ENCODE results near the gene CCDC57. TPM values are rescaled to one million over a fixed set of nuclear protein-coding genes. Genes with fewer than 3 reads are reported as not detected.
"Not testable (repeated sequence)": the region's sequence is repeated elsewhere in the genome, so short reads cannot be mapped to it uniquely, and the experiment has no call there.

The CCDC57 gene
- total RNA-seq, 2 donors from 2014 or later, result 5.1 to 7.4 TPM

DNA sequence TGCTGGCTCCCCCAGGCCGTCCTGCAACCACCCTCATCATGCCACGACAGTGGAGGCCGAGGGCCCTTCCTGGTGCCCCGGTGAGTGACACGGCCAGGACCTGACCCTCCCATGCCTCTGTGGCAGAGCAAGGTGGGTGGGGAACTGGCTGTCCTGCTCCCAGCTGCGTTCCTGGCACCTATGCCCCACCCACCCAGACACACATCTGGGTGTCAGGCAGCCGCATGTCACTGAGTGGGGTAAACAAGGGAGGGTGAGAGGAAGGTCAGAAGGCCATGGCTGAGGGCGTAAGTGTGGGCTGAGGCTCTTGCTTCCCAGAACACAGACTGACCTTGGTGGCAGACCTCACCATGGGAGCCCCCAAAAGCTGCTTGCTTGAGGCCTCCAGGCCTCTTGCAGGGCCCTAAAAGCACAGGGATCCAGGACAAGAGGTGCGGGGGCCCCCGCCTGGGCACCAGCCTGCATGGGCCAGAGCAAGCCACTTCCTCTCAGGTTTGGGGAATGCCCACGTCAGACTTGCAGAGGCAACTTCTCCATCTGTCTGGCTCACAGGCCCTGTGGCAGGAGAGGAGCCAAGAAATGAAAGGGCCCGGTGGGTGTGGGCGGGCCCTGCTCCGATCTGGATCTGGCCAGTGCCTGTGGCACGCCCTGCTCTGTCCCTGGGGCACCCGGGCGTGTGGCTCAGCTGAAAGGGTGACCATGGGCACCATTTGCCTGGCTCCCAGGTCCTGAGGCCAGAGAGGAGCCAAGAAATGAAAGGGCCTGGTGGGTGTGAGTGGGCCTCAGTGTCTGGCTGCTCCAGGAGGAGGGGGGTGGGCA is 3.9 kb upstream of the CCDC57 start:
- H3K27me3 ChIP-seq, result no peaks in the 10 kb centered on the region
- H3K36me3 ChIP-seq, result no peaks in the 10 kb centered on the region
- peaks cover 0 to 43% of the 10 kb centered on the region in 2 donors for H3K4me1 ChIP-seq
- peak overlapping the region; percentile 68 to 72 for H3K27ac ChIP-seq
- TF ChIP-seq, protein P1, sequence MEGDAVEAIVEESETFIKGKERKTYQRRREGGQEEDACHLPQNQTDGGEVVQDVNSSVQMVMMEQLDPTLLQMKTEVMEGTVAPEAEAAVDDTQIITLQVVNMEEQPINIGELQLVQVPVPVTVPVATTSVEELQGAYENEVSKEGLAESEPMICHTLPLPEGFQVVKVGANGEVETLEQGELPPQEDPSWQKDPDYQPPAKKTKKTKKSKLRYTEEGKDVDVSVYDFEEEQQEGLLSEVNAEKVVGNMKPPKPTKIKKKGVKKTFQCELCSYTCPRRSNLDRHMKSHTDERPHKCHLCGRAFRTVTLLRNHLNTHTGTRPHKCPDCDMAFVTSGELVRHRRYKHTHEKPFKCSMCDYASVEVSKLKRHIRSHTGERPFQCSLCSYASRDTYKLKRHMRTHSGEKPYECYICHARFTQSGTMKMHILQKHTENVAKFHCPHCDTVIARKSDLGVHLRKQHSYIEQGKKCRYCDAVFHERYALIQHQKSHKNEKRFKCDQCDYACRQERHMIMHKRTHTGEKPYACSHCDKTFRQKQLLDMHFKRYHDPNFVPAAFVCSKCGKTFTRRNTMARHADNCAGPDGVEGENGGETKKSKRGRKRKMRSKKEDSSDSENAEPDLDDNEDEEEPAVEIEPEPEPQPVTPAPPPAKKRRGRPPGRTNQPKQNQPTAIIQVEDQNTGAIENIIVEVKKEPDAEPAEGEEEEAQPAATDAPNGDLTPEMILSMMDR (IDR thresholded peaks at IDR 0.05), result no peak
- no peak overlapping the region for H3K4me3 ChIP-seq
- no peaks in the 10 kb centered on the region for H3K9me3 ChIP-seq
- DNase-seq (ENCODE audit: low spot score), result peak; percentile 80

DNA sequence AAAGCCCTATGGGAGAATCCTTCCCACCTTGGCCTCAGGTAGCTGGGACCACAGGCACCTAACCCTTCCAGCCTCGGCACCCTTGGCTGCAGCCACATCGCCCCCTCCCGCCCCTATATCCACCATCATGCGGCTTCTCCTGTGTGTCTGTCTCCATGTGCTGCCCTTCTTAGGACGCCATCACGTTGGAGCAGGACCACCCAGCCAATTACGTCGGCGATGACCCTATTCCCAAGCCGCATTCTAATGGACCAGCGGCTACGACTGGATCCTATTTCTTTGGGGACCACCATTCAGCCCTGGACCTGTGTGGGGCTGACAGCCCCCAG is 3.3 kb upstream of the CCDC57 start:
- Histone ChIP-seq H3K4me3 (no peak overlapping the region), H3K9me3 (no peaks in the 10 kb centered on the region), H3K36me3 (no peaks in the 10 kb centered on the region), H3K4me1 (peaks cover 0 to 45% of the 10 kb centered on the region in 2 donors), H3K27me3 (no peaks in the 10 kb centered on the region), H3K27ac (peak overlapping the region; percentile 68 to 72)
- DNase-seq (ENCODE audit: low spot score), result no peak
- TF ChIP-seq, protein P1 (IDR thresholded peaks at IDR 0.05), result no peak

DNA sequence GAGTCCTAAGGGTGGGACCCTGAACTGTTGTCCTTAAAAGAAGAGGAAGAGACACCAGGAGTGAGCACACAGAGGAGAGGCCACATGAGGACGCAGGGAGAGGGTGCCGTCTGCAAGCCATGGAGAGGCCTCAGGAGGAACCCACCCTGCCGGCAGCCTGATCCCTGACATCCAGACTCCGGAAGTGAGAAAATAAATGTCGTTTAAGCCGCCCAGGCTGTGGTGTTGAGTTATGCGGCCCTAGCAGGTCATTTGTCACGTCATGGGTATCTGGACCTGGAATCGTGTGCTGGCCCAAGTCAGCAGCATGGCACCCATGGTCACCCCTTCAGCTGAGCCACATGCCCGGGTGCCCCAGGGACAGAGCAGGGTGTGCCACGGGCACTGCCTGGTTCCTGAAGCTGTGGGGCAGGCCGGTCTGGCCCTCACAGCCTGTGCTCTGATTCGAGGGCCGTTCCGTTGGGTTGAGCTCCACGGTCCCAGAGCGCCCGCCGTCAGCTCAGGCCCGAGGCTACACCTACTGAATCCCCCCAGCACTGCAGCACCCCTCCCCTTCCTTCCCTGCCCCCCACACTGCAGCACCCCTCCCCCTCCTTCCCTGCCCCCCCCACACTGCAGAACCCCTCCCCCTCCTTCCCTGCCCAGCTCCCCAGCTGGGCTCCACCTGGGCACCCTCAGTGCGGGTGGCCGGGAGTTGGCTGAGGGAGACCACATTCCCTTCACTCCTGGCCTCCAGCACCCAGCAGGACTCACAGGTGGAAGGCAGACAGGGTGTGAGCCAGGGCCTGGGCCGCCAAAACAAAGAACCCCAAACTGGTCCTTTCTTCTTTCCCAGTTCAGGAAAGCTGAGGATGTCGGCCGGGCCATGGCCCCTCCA is 2.7 kb upstream of the CCDC57 start:
- TF ChIP-seq, protein P1 (IDR thresholded peaks at IDR 0.05), result no peak
- H3K9me3 ChIP-seq, result no peaks in the 10 kb centered on the region
- H3K27ac ChIP-seq, result peak overlapping the region in 1 of 2 donors; percentile 68
- no peaks in the 10 kb centered on the region for H3K36me3 ChIP-seq
- no peak for DNase-seq (ENCODE audit: low spot score)
- H3K4me1 ChIP-seq, result peaks cover 0 to 45% of the 10 kb centered on the region in 2 donors
- H3K4me3 ChIP-seq, result no peak overlapping the region
- no peaks in the 10 kb centered on the region for H3K27me3 ChIP-seq

DNA sequence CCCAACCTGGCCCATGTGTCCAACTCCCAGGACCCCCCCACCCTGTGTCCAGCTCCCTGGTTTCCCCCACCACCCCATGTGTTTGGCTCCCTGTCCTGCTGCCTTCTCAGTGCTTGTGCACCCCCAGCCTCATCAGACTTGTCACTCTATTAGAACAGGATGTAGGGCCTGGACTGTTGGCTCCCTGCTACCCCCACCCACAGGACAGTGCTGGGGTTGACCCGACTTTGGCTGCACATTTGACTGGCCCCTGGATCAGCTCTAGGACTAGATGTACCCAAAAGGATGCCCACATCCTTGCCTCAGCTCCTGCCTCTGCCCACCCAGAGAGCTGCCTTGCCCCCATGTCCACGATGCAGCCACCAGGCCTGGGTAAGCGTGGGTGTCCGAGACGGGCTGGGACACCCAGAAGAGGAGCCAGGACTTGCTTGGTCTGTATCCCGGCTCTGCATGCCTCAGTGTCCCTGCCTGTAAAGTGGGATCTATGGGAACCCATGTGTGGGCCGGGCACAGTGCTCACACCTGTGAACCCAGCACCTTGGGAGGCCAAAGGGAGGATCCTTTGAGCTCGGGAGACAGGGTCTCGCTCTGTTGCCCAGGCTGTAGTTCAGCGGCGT is 1.5 kb upstream of the CCDC57 start:
- H3K4me3 ChIP-seq, result no peak overlapping the region
- peaks cover 0 to 45% of the 10 kb centered on the region in 2 donors for H3K4me1 ChIP-seq
- no peaks in the 10 kb centered on the region for H3K27me3 ChIP-seq
- H3K9me3 ChIP-seq, result no peaks in the 10 kb centered on the region
- DNase-seq (ENCODE audit: low spot score), result no peak
- H3K27ac ChIP-seq, result no peak overlapping the region
- TF ChIP-seq, protein P1 (IDR thresholded peaks at IDR 0.05), result no peak
- no peaks in the 10 kb centered on the region for H3K36me3 ChIP-seq

DNA sequence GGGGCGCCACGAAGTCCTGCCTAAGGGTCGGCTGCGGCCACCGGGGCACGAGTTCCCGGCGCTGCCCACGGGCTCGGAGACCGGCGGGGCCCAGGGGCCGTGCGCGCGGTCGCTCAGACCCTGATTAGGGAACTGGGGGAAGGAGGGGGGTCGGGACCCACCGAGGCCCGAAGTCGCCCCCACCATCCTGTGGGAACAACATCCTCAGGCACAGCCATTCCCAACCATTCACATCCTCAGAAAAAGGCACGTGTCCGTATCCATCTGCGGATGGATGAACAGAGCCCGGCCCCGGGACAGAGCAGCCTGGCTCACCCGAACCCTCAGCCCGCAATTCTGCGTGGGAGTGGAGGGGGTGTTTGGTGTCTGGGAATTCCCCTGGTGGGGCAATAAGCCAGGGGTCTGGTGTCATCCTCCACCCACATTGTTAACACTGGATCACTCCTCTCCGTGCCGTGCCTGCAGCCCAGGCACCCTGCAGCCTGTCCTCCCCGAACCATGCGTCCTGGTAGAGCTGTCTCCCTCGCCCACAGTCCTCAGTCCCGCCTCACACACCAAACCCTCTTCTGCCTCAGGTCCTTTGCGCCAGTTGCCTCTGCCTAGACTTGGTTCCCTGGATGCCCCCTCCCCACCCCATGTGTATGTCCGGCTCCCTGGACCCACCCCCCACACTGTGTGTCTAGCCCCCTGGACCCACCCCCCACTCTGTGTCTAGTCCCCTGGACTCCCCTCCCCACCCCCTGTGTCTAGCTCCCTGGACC is 789 bp upstream of the CCDC57 start:
- peak overlapping the region; percentile 96 to 98 for H3K4me3 ChIP-seq
- H3K27ac ChIP-seq, result peak overlapping the region; percentile 83 to 87
- no peak for DNase-seq (ENCODE audit: low spot score)
- H3K9me3 ChIP-seq, result no peaks in the 10 kb centered on the region
- H3K27me3 ChIP-seq, result no peaks in the 10 kb centered on the region
- TF ChIP-seq, protein P1 (IDR thresholded peaks at IDR 0.05), result no peak
- no peaks in the 10 kb centered on the region for H3K36me3 ChIP-seq
- peaks cover 0 to 45% of the 10 kb centered on the region in 2 donors for H3K4me1 ChIP-seq

DNA sequence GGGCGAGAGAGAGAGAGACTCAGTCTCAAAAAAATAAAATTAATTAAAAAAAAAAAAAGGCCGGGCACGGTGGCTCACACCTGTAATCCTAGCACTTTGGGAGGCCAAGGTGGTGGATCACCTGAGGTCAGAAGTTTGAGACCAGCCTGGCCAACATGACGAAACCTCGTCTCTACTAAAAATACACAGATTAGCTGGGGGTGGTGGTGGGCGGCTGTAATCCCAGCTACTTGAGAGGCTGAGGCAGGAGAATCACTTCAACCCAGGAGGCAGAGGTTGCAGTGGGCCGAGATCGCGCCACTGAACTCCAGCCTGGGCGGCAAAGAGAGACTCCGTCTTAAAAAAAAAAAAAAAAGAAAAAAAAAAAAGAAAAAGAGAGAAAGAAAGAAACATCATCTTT is 2.0 kb downstream of the CCDC57 start:
- not testable (repeated sequence) for H3K4me3 ChIP-seq; H3K36me3 ChIP-seq; H3K27ac ChIP-seq; DNase-seq (ENCODE audit: low spot score); H3K9me3 ChIP-seq; H3K27me3 ChIP-seq
- peaks cover 0 to 29% of the 10 kb centered on the region in 2 donors for H3K4me1 ChIP-seq

Data from right atrium auricular region (tissue), 2 donors.